Left ventricle myocardium inferior (tissue), 1 donor: ENCODE results near the gene NCOA1. TPM values are rescaled to one million over a fixed set of nuclear protein-coding genes. Genes with fewer than 3 reads are reported as not detected.

Source experiments
- DNase-seq: peaks from one replicate; pipeline ENCODE4 v3.0.0-alpha.2; 2020
- H3K27ac ChIP-seq: fragments of 200-600 bp; replicated peaks from 2 replicates; pipeline ENCODE4 v1.8.0; 2021
- H3K27me3 ChIP-seq: fragments of 200-600 bp; 2 replicates; pipeline ENCODE4 v1.8.0; 2021; ENCODE audit warnings: low read depth
- H3K36me3 ChIP-seq: fragments of 200-600 bp; 2 replicates; pipeline ENCODE4 v1.8.0; 2021
- H3K4me1 ChIP-seq: fragments of 200-600 bp; 2 replicates; pipeline ENCODE4 v1.8.0; 2021
- H3K4me3 ChIP-seq: fragments of 200-600 bp; 2 replicates; pipeline ENCODE4 v1.8.0; 2021; ENCODE audit warnings: mild to moderate bottlenecking, moderate library complexity
- H3K9me3 ChIP-seq: fragments of 200-600 bp; replicated peaks from 2 replicates; pipeline ENCODE4 v1.8.0; 2021
- intact Hi-C: fragments of 100-400 bp; cut with micrococcal nuclease; formaldehyde crosslinking; loops from one replicate; pipeline ENCODE4 v1.11.0; 2022
- total RNA-seq: library from RNA; stranded (reverse); fragmentation: NEBNext Ultra II Directional; extraction: Animal tissue kit (Norgen Biotek cat#: 25700); gene quantifications from one replicate; pipeline ENCODE4 v1.2.1, GENCODE V29; 2021
- TF ChIP-seq, protein P1 (sequence below): fragments of 200-600 bp; IDR thresholded peaks from 2 replicates; pipeline ENCODE4 v1.8.0; 2021; ENCODE audit warnings: antibody characterized with exemption, mild to moderate bottlenecking, borderline replicate concordance
- donor health status: DM: no; HTN: yes; CAD: no; lungs with severe emphysema.

NCOA1 gene
- total RNA-seq, 1 donor from 2014 or later = 26.9 TPM

DNA sequence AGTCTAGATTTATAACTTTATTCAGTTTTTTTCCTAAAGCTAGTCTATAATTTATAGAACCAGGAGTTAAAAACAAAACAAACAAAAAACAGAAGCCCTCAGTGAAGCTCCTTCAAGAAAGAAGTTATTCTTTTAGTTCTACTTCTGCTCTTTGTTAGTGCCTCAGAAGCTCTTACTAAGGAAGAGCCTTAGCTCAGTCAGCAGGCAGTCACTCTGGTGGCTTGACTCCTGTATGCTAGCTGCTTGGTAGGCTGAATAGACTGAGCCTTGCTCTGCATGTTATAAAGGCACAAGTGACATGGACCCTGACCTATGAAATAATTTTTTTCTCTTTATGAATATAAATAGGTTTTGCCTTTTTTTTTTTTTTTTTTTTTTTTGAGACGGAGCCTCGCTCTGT is 24.8 kb downstream of the NCOA1 start:
- no peaks in the 10 kb centered on the region for H3K36me3 ChIP-seq
- no peak overlapping the region for H3K4me3 ChIP-seq
- H3K27ac ChIP-seq = no peak overlapping the region
- no peaks in the 10 kb centered on the region for H3K9me3 ChIP-seq
- no peak for DNase-seq
- TF ChIP-seq, protein P1, sequence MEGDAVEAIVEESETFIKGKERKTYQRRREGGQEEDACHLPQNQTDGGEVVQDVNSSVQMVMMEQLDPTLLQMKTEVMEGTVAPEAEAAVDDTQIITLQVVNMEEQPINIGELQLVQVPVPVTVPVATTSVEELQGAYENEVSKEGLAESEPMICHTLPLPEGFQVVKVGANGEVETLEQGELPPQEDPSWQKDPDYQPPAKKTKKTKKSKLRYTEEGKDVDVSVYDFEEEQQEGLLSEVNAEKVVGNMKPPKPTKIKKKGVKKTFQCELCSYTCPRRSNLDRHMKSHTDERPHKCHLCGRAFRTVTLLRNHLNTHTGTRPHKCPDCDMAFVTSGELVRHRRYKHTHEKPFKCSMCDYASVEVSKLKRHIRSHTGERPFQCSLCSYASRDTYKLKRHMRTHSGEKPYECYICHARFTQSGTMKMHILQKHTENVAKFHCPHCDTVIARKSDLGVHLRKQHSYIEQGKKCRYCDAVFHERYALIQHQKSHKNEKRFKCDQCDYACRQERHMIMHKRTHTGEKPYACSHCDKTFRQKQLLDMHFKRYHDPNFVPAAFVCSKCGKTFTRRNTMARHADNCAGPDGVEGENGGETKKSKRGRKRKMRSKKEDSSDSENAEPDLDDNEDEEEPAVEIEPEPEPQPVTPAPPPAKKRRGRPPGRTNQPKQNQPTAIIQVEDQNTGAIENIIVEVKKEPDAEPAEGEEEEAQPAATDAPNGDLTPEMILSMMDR = no peak
- H3K27me3 ChIP-seq = no peaks in the 10 kb centered on the region
- peaks cover 79% of the 10 kb centered on the region for H3K4me1 ChIP-seq
- intact Hi-C loops = no loop called here

- Histone ChIP-seq H3K27me3 (no peaks in the 10 kb centered on the region), H3K4me1 (peaks cover 77% of the 10 kb centered on the region), H3K36me3 (no peaks in the 10 kb centered on the region), H3K9me3 (no peaks in the 10 kb centered on the region), H3K4me3 (no peak overlapping the region), H3K27ac (no peak overlapping the region)
- DNase-seq = no peak
- TF ChIP-seq, protein P1 = no peak
- intact Hi-C loops = no loop called here
Measured at GRCh38 chr2:24517247-24517646, 26.2 kb downstream of the NCOA1 start.

DNA sequence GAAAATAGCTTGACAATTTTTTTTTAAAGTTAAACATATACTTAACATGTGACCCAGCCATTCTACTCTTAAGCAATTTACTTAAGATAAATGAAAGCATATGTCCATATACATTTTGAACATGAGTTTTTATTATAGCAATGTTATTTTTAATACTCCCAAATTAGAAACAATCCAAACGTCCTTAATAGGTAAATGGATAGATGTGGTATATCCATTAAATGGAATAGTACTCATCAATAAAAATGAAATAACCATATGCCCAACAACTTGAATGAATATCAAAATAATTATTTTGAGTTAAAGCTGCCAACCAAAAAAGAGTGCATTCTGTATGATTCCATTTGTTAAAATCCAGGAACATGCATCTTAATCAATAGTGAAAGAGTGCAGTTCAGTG is 29.1 kb downstream of the NCOA1 start:
- Histone ChIP-seq H3K4me3 (no peak overlapping the region), H3K27me3 (no peaks in the 10 kb centered on the region), H3K4me1 (peaks cover 49% of the 10 kb centered on the region), H3K9me3 (no peaks in the 10 kb centered on the region), H3K36me3 (no peaks in the 10 kb centered on the region), H3K27ac (no peak overlapping the region)
- no peak for DNase-seq
- intact Hi-C loops = no loop called here
- TF ChIP-seq, protein P1 = no peak

DNA sequence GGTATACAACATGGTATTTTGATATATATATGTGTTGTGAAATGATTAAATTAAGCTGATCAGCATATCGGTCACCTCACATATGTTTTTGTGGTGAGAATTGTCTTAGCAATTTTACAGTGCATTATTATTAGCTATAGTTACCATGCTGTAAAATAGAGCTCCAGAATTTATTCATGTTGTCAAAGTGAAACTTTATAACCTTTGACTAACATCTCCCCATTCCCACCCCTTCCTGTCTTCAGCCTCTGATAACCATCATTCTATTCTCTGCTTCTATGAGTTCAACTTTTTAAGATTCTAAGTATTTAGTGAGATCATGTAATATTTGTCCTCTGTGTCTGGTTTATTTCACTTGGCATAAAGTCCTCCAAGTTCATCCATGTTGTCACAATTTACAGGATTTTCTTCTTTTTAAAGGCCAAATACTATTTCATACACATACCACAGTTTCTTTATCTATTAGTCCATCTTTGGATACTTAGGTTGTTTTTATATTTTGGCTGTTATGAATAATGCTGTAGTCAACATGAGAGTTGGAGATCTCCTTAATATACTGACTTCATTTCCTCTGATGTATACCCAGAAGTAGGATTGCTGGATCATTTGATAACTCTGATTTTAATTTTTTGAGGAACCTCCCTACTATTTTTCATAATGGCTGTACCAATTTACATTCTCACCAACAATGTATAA is 30.3 kb downstream of the NCOA1 start:
- Histone ChIP-seq H3K4me1 (peaks cover 41% of the 10 kb centered on the region), H3K27me3 (no peaks in the 10 kb centered on the region), H3K27ac (no peak overlapping the region), H3K4me3 (no peak overlapping the region), H3K36me3 (no peaks in the 10 kb centered on the region), H3K9me3 (no peaks in the 10 kb centered on the region)
- intact Hi-C loops = no loop called here
- no peak for DNase-seq
- TF ChIP-seq, protein P1 = no peak

DNA sequence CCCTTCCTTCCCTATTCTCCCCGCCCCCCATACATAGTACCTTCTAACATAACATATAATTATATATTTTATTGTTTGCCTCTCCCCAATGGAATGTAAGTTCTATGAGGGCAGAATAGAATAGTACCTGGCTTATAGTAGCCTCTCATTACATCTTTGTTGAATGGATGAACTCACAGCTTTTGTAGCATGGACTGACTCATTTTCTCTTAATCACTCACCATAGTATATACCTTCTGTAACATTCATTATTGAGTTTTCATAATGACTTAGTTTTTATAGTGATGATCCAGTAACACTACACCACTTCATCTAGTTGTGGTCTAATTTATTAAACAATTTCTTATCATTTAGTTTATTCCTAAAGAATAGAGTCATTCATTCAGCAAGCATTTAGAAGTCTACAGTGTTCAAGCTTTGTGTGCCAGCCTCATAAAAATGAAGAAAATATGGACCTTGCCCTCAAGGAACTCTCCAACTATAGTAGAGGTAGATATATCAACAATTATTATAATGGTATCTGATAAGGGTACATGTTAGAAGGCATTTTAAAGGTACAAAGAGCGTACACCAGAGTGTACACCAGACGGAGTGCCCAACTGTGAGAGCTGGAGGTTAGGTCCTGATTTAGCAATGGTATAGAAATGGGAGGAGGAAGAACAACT is 31.1 kb downstream of the NCOA1 start:
- Histone ChIP-seq H3K27me3 (no peaks in the 10 kb centered on the region), H3K4me3 (no peak overlapping the region), H3K27ac (no peak overlapping the region), H3K9me3 (no peaks in the 10 kb centered on the region), H3K4me1 (peaks cover 39% of the 10 kb centered on the region), H3K36me3 (no peaks in the 10 kb centered on the region)
- TF ChIP-seq, protein P1 = no peak
- intact Hi-C loops = no loop called here
- no peak for DNase-seq
